GM12892 (cell line): ENCODE data around the gene SCAP.

ENCODE experiments used
- DNase-seq: peaks from one replicate; pipeline ENCODE4 v3.0.0; 2011; ENCODE audit not compliant: insufficient read length
- FAIRE-seq: peaks from 2 replicates; lab custom pipeline; 2011; peaks lifted over from hg19 to GRCh38; lab: Jason Lieb, UNC
- POLR2A ChIP-seq: IDR thresholded peaks from 2 replicates; pipeline ENCODE4 v1.6.1; 2011; ENCODE audit warnings: low read depth, low read length, control low read depth
- POLR2AphosphoS5 ChIP-seq: IDR thresholded peaks from 2 replicates; pipeline ENCODE4 v1.6.1; 2011; ENCODE audit warnings: low read depth, low read length, control low read depth
- TAF1 ChIP-seq: IDR thresholded peaks from 2 replicates; pipeline ENCODE4 v1.6.1; 2011; ENCODE audit warnings: low read depth, mild to moderate bottlenecking, control low read depth, low read length, borderline replicate concordance

SCAP gene

DNA sequence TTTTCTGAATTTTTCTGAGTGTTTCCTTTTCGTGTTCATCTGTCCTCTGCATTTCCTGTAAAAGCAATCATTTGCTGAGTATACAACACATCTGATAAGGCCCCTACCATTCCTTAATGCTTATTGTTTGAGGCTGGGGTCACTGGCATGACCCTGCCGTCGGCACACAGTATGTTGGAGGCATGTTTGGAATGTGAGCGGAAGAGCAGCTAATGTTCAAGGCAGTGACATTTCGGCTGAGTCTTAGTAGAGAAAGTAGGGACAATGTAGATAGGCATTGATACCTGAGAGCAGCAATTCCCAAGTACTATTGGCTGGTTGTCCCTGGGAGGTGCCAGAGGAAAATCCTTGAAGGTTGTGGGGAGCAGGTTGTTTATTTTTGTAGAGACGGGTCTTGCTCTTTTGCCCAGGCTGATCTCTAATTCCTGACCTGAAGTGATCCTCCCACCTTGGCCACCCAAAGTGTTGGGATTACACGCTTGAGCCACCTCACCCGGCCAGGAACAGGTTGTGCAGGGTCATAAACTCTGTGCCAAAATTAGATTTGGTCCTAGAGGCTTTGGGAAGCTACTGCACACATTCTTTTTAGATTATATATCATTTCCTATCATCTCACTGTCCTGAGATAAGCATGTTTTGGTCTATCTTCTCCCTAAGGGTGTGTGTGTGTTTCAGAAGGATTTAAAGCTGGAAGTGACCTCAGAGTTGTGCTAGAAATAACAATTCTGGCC is 81.4 kb downstream of the SCAP start:
- TF ChIP-seq TAF1 (no peak), POLR2AphosphoS5 (no peak), POLR2A (no peak)
- FAIRE-seq, result no peak
- no peak for DNase-seq

DNA sequence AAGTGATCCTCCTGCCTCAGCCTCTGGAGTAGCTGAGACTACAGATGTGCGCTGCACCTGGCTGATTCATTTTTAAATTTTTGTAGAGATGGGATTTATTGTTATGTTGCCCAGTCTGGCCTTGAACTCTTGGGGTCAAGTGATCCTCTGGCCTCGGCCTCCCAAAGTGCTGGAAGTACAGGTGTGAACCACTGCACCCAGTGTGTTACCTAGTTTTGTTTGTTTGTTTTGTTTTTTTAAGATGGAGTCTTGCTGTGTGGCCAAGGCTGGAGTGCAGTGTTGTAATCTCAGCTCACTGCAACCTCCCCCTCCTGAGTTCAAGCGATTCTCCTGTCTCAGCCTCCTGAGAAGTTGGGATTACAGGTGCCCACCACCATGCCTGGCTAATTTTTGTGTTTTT is 82.8 kb downstream of the SCAP start:
- TF ChIP-seq TAF1 (no peak), POLR2A (no peak), POLR2AphosphoS5 (no peak)
- DNase-seq (no peak), FAIRE-seq (no peak)

DNA sequence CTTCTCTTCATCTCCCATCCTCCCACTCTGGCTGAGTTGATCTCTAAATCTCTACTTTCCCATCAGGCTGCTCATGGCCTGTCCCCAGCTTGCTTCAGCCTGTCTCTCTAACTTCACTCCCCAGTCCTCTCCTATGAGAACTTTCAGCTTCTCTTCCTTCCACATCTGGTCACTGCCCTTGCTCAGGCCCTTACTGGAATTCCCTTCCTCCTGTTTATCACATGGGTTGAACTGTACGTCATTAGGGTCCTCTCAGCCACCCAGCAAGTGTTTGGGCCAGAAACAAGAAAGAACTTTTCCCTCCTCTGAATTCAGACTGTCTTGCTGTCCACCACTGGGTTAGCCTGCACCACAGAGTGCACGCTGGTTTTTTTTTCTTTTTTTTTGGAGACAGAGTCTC is 89.9 kb downstream of the SCAP start:
- TF ChIP-seq POLR2AphosphoS5 (no peak), POLR2A (no peak), TAF1 (no peak)
- FAIRE-seq (no peak), DNase-seq (no peak)

DNA sequence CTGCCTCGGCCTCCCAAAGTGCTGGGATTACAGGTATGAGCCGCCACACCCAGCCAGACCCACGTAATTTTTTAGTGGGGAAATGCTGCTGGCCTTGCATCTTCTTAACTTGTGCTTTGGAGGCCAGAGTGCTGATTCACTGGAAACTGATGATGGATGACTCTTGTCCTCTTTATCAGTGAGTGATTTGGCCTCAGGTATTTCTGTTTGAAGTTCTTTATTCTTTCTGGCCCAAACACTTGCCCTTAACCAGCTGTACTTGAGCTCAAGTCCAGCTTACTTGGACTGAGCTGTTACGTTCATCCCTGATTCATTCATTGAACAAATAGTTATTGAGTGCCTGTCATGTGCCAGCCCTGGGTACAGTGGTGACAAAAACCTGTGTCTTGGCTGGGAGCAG is 90.7 kb downstream of the SCAP start:
- DNase-seq (no peak), FAIRE-seq (no peak)
- TF ChIP-seq POLR2A (no peak), TAF1 (no peak), POLR2AphosphoS5 (no peak)

DNA sequence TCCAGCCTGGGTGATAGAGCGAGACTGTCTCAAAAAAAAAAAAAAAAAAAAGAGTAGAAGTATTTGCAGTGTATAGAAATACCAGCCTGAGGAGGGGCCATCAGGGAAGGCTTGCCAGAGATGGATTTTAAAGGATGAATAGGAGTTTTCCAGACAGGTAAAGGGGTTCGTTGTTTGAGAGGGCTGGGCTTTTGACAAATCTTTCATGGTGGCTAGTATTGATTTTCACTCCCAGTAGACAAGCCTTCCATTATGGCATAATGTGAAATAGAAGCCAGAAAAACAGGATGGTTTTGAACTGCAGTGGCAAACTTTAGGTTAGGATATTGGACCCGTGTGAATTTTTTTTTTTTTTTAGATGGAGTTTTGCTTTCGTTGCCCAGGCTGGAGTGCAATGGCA is 91.3 kb downstream of the SCAP start:
- TF ChIP-seq POLR2AphosphoS5 (no peak), TAF1 (no peak), POLR2A (no peak)
- DNase-seq (no peak), FAIRE-seq (no peak)

- TF ChIP-seq POLR2AphosphoS5 (0 out of 2 replicates have a peak, but pooled peaks have one; percentile 66), POLR2A (peak; percentile 47; the same call in 1 of the 2 replicates), TAF1 (peak; percentile 68)
- FAIRE-seq, result peak; percentile 88
Measured at GRCh38 chr3:47381317-47382157, 94.2 kb downstream of the SCAP start.

GRCh38 chr3:47380601-47381316 is 95.0 kb downstream of the SCAP start, which contains the start of gene PTPN23:
Gene PTPN23, plus strand, starts transcription at chr3:47381021. Its CDS starts 76 bp downstream, at chr3:47381097.
- peak; percentile 92 for DNase-seq

More at GRCh38 chr3:47381317-47382157, 94.2 kb downstream of the SCAP start:
- DNase-seq, result peak; percentile 85

DNA sequence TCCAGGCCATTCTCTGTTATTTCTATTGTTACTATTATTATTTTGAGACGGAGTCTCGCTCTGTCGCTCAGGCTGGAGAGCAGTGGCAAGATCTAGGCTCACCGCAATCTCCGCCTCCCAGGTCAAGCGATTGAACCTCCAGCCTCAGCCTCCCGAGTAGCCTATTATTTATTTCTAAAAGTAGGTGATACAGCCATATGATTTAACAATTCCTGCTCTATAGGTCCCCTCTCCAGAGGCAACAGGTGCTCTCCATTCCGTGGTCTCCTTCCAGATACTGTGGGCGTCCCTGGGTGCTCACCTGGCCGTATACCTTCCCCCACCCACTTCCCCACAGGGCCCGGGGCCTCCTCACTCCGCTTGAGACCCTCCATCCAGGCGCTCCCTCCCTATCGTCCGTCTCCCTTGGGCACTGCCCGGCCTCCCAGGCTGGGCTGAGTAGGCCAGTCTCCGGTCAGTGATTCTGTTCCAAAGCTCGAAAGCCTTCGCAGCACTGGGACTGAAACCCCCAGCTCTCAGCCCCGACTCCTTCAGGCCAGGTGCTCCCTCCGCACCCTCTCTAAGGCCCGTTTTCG is 95.6 kb downstream of the SCAP start:
- TF ChIP-seq POLR2A (no peak), TAF1 (no peak), POLR2AphosphoS5 (no peak)
- DNase-seq (no peak), FAIRE-seq (no peak)

More at GRCh38 chr3:47380601-47381316, 95.0 kb downstream of the SCAP start, which contains the start of gene PTPN23:
- TF ChIP-seq POLR2AphosphoS5, result peak; percentile 91
- peak; percentile 80 for TF ChIP-seq POLR2A
- TF ChIP-seq TAF1, result no peak; the same call in none of the 2 replicates
- peak; percentile 100 for FAIRE-seq

DNA sequence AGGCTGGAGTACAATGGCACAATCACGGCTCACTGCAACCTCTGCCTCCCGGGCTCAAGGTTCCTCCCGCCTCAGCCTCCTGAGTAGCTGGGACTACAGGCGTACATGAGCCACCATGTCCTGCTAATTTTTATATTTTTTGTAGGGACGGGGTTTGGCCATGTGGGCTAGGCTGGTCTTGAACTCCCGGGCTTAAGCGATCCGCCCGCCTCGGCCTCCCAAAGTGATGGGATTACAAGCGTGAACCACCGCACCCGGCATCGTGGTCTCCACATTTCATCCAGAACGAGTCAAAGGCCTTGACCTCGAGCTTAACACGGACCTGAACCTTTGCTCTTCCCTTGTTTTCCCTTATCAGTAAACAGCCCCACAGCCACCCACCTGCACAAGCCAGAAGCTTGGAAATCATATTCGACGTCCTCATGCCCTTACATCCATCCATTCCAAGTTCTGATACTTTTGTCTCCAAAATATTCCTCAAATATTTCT is 96.3 kb downstream of the SCAP start:
- no peak for FAIRE-seq

DNA sequence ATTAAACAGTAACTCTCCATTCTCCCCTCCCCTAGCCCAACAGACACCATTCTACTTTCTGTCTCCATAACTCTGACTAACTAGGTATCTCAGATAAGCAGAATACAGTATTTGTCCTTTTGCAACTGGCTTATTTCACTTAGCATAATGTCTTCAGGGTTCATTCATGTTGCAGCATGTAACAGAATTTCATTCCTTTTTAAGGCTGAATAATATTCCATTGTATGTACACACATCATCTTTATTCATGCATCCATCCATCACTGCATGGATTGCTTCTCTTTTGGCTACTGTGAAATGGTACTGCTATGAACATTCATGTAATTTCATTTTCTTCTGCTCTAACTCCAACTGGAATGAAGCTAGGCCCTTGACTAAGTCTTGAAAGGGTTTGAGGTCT is 96.9 kb downstream of the SCAP start:
- TF ChIP-seq POLR2AphosphoS5 (no peak), TAF1 (no peak), POLR2A (no peak)
- no peak for FAIRE-seq

More for the DNA sequence above, 96.3 kb downstream of the SCAP start:
- TF ChIP-seq POLR2AphosphoS5, result no peak
- TF ChIP-seq POLR2A, result no peak
- TF ChIP-seq TAF1, result no peak
- DNase-seq, result no peak

More for the DNA sequence above, 96.9 kb downstream of the SCAP start:
- no peak for DNase-seq
